A549 (cell line): ENCODE results near the gene NUDT16L1. TPM values are rescaled to one million over a fixed set of nuclear protein-coding genes. Genes with fewer than 3 reads are reported as not detected.

ENCODE experiments used
- ATAC-seq, 2 experiments: fragments of 200-7000 bp in 1 of 2; fragments of >200 bp in 1 of 2; cut with Nextera tagmentation in 1 of 2; cut with Tn5 transposase in 1 of 2; 3 replicates each; pipeline versions ENCODE4 v1.8.0 to v1.9.1; 2018 to 2020; ENCODE audit warnings: mild to moderate bottlenecking in 1 of 2, moderate library complexity in 1 of 2
- CTCF ChIA-PET: fragments of 300-600 bp; sonication (Branson Sonifier 250); formaldehyde crosslinking; extraction: SDS; loops from one replicate; lab custom pipeline; 2021; ENCODE audit warnings: antibody characterized with exemption, inconsistent platforms; lab: Yijun Ruan, JAX
- POLR2A ChIA-PET: fragments of 350-600 bp; formaldehyde crosslinking; extraction: SDS; loops from one replicate; lab custom pipeline; 2021; ENCODE audit warnings: antibody characterized with exemption, inconsistent platforms; lab: Yijun Ruan, JAX
- DNase-seq, 2 experiments: peaks; one replicate each; pipeline versions ENCODE4 v3.0.0 to v3.0.0-alpha.2; 2011 to 2016; ENCODE audit warnings: low read depth in 1 of 2, low spot score in 1 of 2
- FAIRE-seq: peaks from 2 replicates; lab custom pipeline; 2011; peaks lifted over from hg19 to GRCh38; lab: Jason Lieb, UNC
- H3K27ac ChIP-seq, 2 experiments: fragments of >200 bp; sonication (Bioruptor Twin); formaldehyde crosslinking; 3 replicates each; pipeline ENCODE4 v1.5.1; 2016 to 2017
- H3K4me1 ChIP-seq: fragments of >200 bp; sonication (Bioruptor Twin); formaldehyde crosslinking; 3 replicates; pipeline ENCODE4 v1.6.1; 2016
- H3K4me2 ChIP-seq: fragments of >200 bp; sonication (Bioruptor Twin); formaldehyde crosslinking; 3 replicates; pipeline ENCODE4 v1.6.1; 2016
- H3K4me3 ChIP-seq: fragments of >200 bp; sonication (Bioruptor Twin); formaldehyde crosslinking; 3 replicates; pipeline ENCODE4 v1.5.1; 2016
- H3K9me3 ChIP-seq: fragments of >200 bp; sonication (Bioruptor Twin); formaldehyde crosslinking; 3 replicates; pipeline ENCODE4 v1.6.1; 2016
- CBX2 ChIP-seq: fragments of 200-600 bp; sonication (generic); IDR thresholded peaks from 2 replicates; pipeline ENCODE4 v1.6.1; 2016; ENCODE audit warnings: low read depth, mild to moderate bottlenecking, borderline replicate concordance
- CHD2 ChIP-seq: fragments of 150-350 bp; IDR thresholded peaks from 2 replicates; pipeline ENCODE4 v1.6.1; 2014; ENCODE audit warnings: low read length; ENCODE audit not compliant: partially characterized antibody
- CTCF ChIP-seq: fragments of >200 bp; sonication (Bioruptor Twin); formaldehyde crosslinking; IDR thresholded peaks from 3 replicates; pipeline ENCODE4 v1.5.1; 2016
- FOSB ChIP-seq: fragments of 250-450 bp; sonication (Bioruptor Pico); IDR thresholded peaks from 2 replicates; pipeline ENCODE4 v1.5.0; 2020; ENCODE audit warnings: mild to moderate bottlenecking, moderate library complexity
- FOSL2 ChIP-seq, 2 experiments: fragments of 450-650 bp in 1 of 2; fragments of >200 bp in 1 of 2; sonication (Bioruptor Twin) in 1 of 2; formaldehyde crosslinking; IDR thresholded peaks; 2 replicates each; pipeline versions ENCODE4 v1.5.0 to v1.6.1; 2016 to 2020; ENCODE audit warnings: mild to moderate bottlenecking in 1 of 2, moderate library complexity in 1 of 2
- HES2 ChIP-seq: fragments of >200 bp; sonication (Bioruptor Twin); formaldehyde crosslinking; IDR thresholded peaks from 2 replicates; pipeline ENCODE4 v1.6.1; 2016
- HOXA7 ChIP-seq: fragments of 250-450 bp; sonication (Bioruptor Pico); IDR thresholded peaks from 2 replicates; pipeline ENCODE4 v1.5.0; 2020; ENCODE audit warnings: mild to moderate bottlenecking, moderate library complexity
- HOXB5 ChIP-seq: fragments of 250-450 bp; sonication (Bioruptor Pico); IDR thresholded peaks from 2 replicates; pipeline ENCODE4 v1.5.0; 2020; ENCODE audit warnings: mild to moderate bottlenecking, moderate library complexity
- KDM5A ChIP-seq: fragments of 200-600 bp; sonication (generic); IDR thresholded peaks from 2 replicates; pipeline ENCODE4 v1.6.1; 2016; ENCODE audit warnings: antibody characterized with exemption, mild to moderate bottlenecking
- MAZ ChIP-seq: fragments of 150-350 bp; IDR thresholded peaks from 2 replicates; pipeline ENCODE4 v1.6.1; 2014; ENCODE audit warnings: antibody characterized with exemption, low read depth, low read length, borderline replicate concordance
- NFE2L2 ChIP-seq: fragments of 150-350 bp; conservative IDR thresholded peaks from 2 replicates; pipeline ENCODE4 v1.6.1; 2014; ENCODE audit warnings: low read length
- RAD21 ChIP-seq, 2 experiments: fragments of >200 bp in 1 of 2; sonication (Bioruptor Twin) in 1 of 2; formaldehyde crosslinking in 1 of 2; IDR thresholded peaks in 1 of 2; conservative IDR thresholded peaks in 1 of 2; 2 replicates in 1 of 2; 3 replicates in 1 of 2; pipeline ENCODE4 v1.6.1; 2012 to 2018; ENCODE audit warnings: inconsistent platforms in 1 of 2
- RARB ChIP-seq: fragments of 250-450 bp; sonication (Bioruptor Pico); IDR thresholded peaks from 2 replicates; pipeline ENCODE4 v1.8.0; 2021; ENCODE audit warnings: mild to moderate bottlenecking, moderate library complexity
- REST ChIP-seq: fragments of 200-600 bp; sonication (generic); IDR thresholded peaks from 2 replicates; pipeline ENCODE4 v1.6.1; 2016; ENCODE audit warnings: antibody characterized with exemption, mild to moderate bottlenecking, moderate library complexity
- SMC3 ChIP-seq: fragments of >200 bp; sonication (Bioruptor Twin); formaldehyde crosslinking; IDR thresholded peaks from 3 replicates; pipeline ENCODE4 v1.6.1; 2018; ENCODE audit warnings: inconsistent platforms
- WGBS: methylation state at CpG from one replicate; pipeline ENCODE4 v1.1.6; 2017; ENCODE audit errors: missing lambda C conversion rate; 5-methylcytosine and 5-hydroxymethylcytosine counted together
- polyA plus RNA-seq, 4 experiments: library from polyadenylated mRNA; depleted of rRNA in 3 of 4; stranded (reverse); fragments of >200 nt; fragmentation: RNase III in 1 of 4; extraction: RNeasy Plus Mini Kit Qiagen cat#74134 plus additional on column Dnase treatment in 1 of 4; gene quantifications; 2 replicates in 3 of 4; 3 replicates in 1 of 4; pipeline ENCODE4 v1.2.3, GENCODE V29; 2011 to 2017

Gene NUDT16L1
- polyA plus RNA-seq, 2 of the 4 experiments (the other 2 are of a cell fraction) = 15.5 to 22.9 TPM

- WGBS = 92% methylated on average over 22 of the region's 26 CpGs
- Histone ChIP-seq H3K4me2 (no peak overlapping the region), H3K4me3 (no peak overlapping the region), H3K4me1 (no peaks in the 10 kb centered on the region), H3K27ac (no peak overlapping the region), H3K9me3 (no peaks in the 10 kb centered on the region)
- FAIRE-seq (no peak), ATAC-seq (no peak), DNase-seq (no peak)
- ChIA-PET CTCF (interaction anchor here (0.6 to 2.2 kb wide), 12 partner anchors 10 to 177 kb away, joined by 3 to 8 read pairs (median 4); no protein-coding TSS in a partner anchor), POLR2A (no interaction called here)
- TF ChIP-seq SMC3 = no peak
- no peak for TF ChIP-seq MAZ
- no peak for TF ChIP-seq REST
- no peak for TF ChIP-seq HOXB5 (CRISPR knock-in tag)
- no peak for TF ChIP-seq FOSB (CRISPR knock-in tag)
- TF ChIP-seq RARB (CRISPR knock-in tag) = no peak
- no peak for TF ChIP-seq HOXA7 (CRISPR knock-in tag)
- no peak for TF ChIP-seq HES2
- TF ChIP-seq KDM5A = no peak
- TF ChIP-seq CHD2 = no peak
These were observed 11.2 kb upstream of the NUDT16L1 start for GRCh38 chr16:4682084-4682591.

- H3K4me2 ChIP-seq = no peak overlapping the region
- DNase-seq (peak in 1 of 2 experiments; percentile 50), ATAC-seq (peak; percentile 32 to 81; a peak in 3 of 6 replicates), FAIRE-seq (no peak)
- WGBS = 77% methylated on average over 24 of the region's 36 CpGs
- TF ChIP-seq RAD21 (conservative IDR thresholded peaks at IDR 0.05 in 1 of 2, IDR thresholded peaks at IDR 0.05 in 1 of 2) (peak; percentile 25 to 42; a peak in 1 of 5 replicates), CTCF (peak; percentile 32), NFE2L2 (no peak), FOSL2 (IDR thresholded peaks at IDR 0.05) (no peak), FOSL2 (CRISPR knock-in tag; IDR thresholded peaks at IDR 0.05) (no peak), CBX2 (no peak), SMC3 (0 out of 3 replicates have a peak, but pooled peaks have one; percentile 10)
- H3K4me1 ChIP-seq = no peaks in the 10 kb centered on the region
- CTCF ChIA-PET = interaction anchor here (0.5 to 2.0 kb wide), 13 partner anchors 12 to 177 kb away, joined by 3 to 8 read pairs (median 4); no protein-coding TSS in a partner anchor
- no peak overlapping the region for H3K4me3 ChIP-seq
- H3K27ac ChIP-seq = no peak overlapping the region
- POLR2A ChIA-PET = no interaction called here
- no peaks in the 10 kb centered on the region for H3K9me3 ChIP-seq
These were observed 10.6 kb upstream of the NUDT16L1 start for GRCh38 chr16:4682616-4683254.
